Activated CD8-positive, alpha-beta T cell treated with anti-CD3 and anti-CD28 coated beads for 36 hours (primary cell): ENCODE measurements around the gene SLC43A2. TPM values are rescaled to one million over a fixed set of nuclear protein-coding genes. Genes with fewer than 3 reads are reported as not detected.

Experiments
- ATAC-seq: fragments of 200-7000 bp; cut with Tn5 transposase; one replicate; pipeline ENCODE4 v1.10.0; 2021; ENCODE audit warnings: mild to moderate bottlenecking, moderate library complexity
- CTCF ChIA-PET: fragments of 350-600 bp; sonication (Branson Sonifier 250); formaldehyde crosslinking; loops from one replicate; lab custom pipeline; 2021; ENCODE audit warnings: antibody characterized with exemption; lab: Charles Lee
- POLR2A ChIA-PET: fragments of 350-600 bp; sonication (Branson Sonifier 250); formaldehyde crosslinking; loops from one replicate; lab custom pipeline; 2021; ENCODE audit warnings: antibody characterized with exemption; lab: Charles Lee
- DNase-seq: peaks from one replicate; pipeline ENCODE4 v3.0.0-alpha.2; 2020
- H3K27ac Mint-ChIP-seq: one replicate; pipeline ENCODE4 v1.8.0; 2021; ENCODE audit warnings: mild to moderate bottlenecking, mixed read lengths
- H3K27me3 Mint-ChIP-seq: one replicate; pipeline ENCODE4 v1.8.0; 2021; ENCODE audit warnings: mixed read lengths
- H3K36me3 Mint-ChIP-seq: one replicate; pipeline ENCODE4 v1.8.0; 2021; ENCODE audit warnings: low read depth, mixed read lengths
- H3K4me1 Mint-ChIP-seq: one replicate; pipeline ENCODE4 v1.8.0; 2021; ENCODE audit warnings: low read depth, mixed read lengths
- H3K4me3 Mint-ChIP-seq: one replicate; pipeline ENCODE4 v1.8.0; 2021; ENCODE audit warnings: mild to moderate bottlenecking, moderate library complexity, mixed read lengths
- H3K9me3 Mint-ChIP-seq: one replicate; pipeline ENCODE4 v1.8.0; 2021; ENCODE audit warnings: mixed read lengths
- intact Hi-C: fragments of 100-400 bp; cut with micrococcal nuclease; formaldehyde crosslinking; loops from one replicate; pipeline ENCODE4 v1.10.0; 2022
- total RNA-seq, 2 experiments: library from RNA; stranded (reverse); gene quantifications; one replicate each; pipeline ENCODE4 v1.2.3, GENCODE V29; 2021
- TF ChIP-seq, protein P1 (sequence below): fragments of 200-600 bp; IDR thresholded peaks from one replicate; pipeline ENCODE4 v1.8.0; 2022; ENCODE audit warnings: antibody characterized with exemption, mild to moderate bottlenecking

The SLC43A2 gene
- total RNA-seq, 2 experiments from 2014 or later: 5.6 to 5.7 TPM

DNA sequence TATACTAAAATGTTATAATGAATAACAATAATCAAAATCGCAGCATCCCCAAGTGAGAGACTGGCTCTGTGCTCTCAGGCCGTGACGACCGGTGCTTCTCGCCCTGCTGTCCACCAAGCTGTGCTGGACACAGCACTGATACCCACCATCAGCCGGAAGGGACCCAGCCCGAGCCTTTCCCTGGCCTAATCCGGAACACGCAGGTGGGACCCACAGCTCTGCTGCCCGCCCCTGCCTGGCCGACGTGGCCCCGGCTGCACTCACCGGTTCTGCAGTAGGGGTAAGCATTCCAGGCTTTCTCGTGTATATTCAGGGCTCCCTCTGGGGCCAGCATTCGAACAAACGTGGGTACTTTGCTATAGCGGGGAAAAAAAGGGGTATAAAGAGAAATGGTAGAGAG is 80.6 kb downstream of the SLC43A2 start:
- Mint-ChIP-seq H3K4me1 (no peaks in the 10 kb centered on the region), H3K9me3 (no peaks in the 10 kb centered on the region), H3K27me3 (no peaks in the 10 kb centered on the region), H3K4me3 (no peak overlapping the region), H3K36me3 (peaks cover 20% of the 10 kb centered on the region), H3K27ac (no peak overlapping the region)
- intact Hi-C loops: no loop called here
- TF ChIP-seq, protein P1, sequence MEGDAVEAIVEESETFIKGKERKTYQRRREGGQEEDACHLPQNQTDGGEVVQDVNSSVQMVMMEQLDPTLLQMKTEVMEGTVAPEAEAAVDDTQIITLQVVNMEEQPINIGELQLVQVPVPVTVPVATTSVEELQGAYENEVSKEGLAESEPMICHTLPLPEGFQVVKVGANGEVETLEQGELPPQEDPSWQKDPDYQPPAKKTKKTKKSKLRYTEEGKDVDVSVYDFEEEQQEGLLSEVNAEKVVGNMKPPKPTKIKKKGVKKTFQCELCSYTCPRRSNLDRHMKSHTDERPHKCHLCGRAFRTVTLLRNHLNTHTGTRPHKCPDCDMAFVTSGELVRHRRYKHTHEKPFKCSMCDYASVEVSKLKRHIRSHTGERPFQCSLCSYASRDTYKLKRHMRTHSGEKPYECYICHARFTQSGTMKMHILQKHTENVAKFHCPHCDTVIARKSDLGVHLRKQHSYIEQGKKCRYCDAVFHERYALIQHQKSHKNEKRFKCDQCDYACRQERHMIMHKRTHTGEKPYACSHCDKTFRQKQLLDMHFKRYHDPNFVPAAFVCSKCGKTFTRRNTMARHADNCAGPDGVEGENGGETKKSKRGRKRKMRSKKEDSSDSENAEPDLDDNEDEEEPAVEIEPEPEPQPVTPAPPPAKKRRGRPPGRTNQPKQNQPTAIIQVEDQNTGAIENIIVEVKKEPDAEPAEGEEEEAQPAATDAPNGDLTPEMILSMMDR: no peak
- DNase-seq: no peak
- ChIA-PET CTCF (interaction anchor here (0.8 to 1.0 kb wide), 2 partner anchors 15 to 26 kb away, joined by 3 to 4 read pairs; no protein-coding TSS in a partner anchor), POLR2A (no interaction called here)
- no peak for ATAC-seq

DNA sequence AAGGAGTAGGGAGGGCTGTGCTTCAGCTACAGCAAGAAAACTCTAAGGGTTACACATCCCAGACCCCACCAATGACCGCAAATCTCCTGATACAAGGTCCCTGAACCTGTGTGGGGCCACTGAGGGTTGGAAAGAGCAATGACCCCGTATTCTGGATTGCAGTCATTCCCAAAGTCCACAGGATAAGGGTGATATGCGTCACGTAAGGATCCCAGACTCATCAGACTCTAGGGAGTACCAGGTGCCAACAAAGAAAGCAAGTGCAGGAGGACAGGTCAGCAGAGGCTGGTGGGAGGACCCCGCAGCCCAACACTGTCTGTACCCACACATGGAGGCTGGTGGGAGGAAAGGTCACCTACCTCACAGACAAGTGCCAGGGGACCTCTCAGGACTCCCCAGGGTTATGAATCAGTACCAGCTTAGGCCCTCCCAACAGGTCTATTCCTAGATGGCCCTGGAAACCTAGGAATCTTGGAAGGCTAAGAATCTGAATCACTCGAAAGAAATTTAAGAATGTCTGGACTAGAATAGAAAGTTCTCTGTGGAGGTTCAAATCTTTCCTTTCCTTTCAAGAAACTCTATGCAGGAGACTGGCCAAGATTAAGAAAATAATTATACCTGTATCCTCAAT is 82.2 kb downstream of the SLC43A2 start:
- H3K27me3 Mint-ChIP-seq: no peaks in the 10 kb centered on the region
- DNase-seq (no peak), ATAC-seq (no peak)
- peaks cover 22% of the 10 kb centered on the region for H3K36me3 Mint-ChIP-seq
- no peaks in the 10 kb centered on the region for H3K9me3 Mint-ChIP-seq
- H3K27ac Mint-ChIP-seq: no peak overlapping the region
- intact Hi-C loops: no loop called here
- ChIA-PET CTCF (interaction anchor here (0.6 kb wide), 1 partner anchor 181 kb away, joined by 3 read pairs; no protein-coding TSS in a partner anchor), POLR2A (no interaction called here)
- H3K4me1 Mint-ChIP-seq: no peaks in the 10 kb centered on the region
- TF ChIP-seq, protein P1: no peak
- no peak overlapping the region for H3K4me3 Mint-ChIP-seq

DNA sequence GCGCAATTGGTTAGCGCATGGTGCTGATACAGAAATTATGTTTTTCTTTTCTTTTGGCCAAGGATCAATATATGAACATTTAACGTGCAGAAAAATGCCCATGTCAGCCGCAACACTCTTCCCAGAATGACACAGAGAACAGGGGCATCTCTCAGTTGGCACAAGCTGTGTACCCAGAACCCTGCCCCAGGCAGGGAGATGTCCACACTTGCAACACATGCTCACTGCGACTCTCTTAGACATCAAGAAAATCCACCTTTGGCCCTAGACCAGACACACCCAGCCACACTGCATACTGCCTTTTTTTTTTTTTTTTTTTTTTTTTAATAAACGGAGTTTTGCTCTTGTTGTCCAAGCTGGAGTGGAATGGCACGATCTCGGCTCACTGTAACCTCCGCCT is 83.0 kb downstream of the SLC43A2 start:
- no peak overlapping the region for H3K27ac Mint-ChIP-seq

DNA sequence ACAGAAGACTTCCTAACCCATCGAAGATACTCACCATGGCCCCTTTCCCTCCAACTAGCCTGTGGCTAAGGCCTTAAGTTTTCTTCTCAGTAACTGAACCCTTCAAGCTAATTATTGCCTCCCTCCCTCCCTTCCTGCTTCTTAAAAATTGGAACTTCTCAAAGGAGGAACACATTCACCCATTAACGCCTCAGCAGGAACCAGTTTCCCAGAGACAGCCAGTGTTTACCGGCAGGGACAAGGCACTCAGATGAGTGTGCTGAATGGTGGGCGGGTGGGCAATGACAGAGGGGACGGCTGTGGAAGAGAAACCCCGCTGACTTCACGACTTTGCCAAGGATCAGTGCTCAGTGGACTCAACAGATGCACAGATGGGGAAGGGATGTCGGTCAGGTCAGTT is 86.3 kb downstream of the SLC43A2 start:
- ChIA-PET CTCF (interaction anchor here (1.3 kb wide), 1 partner anchor 9 kb away, joined by 4 read pairs; no protein-coding TSS in a partner anchor), POLR2A (no interaction called here)
- ATAC-seq: no peak
- DNase-seq: no peak
- Mint-ChIP-seq H3K27me3 (no peaks in the 10 kb centered on the region), H3K27ac (no peak overlapping the region), H3K4me3 (no peak overlapping the region), H3K9me3 (no peaks in the 10 kb centered on the region), H3K4me1 (no peaks in the 10 kb centered on the region), H3K36me3 (peaks cover 21% of the 10 kb centered on the region)
- intact Hi-C loops: no loop called here
- TF ChIP-seq, protein P1: no peak

More for the DNA sequence above, 83.0 kb downstream of the SLC43A2 start:
- TF ChIP-seq, protein P1: no peak
- Mint-ChIP-seq H3K36me3 (peaks cover 21% of the 10 kb centered on the region), H3K9me3 (no peaks in the 10 kb centered on the region), H3K27me3 (no peaks in the 10 kb centered on the region), H3K4me3 (no peak overlapping the region), H3K4me1 (no peaks in the 10 kb centered on the region)
- DNase-seq (no peak), ATAC-seq (no peak)
- POLR2A ChIA-PET: no interaction called here
- CTCF ChIA-PET: no interaction called here
- intact Hi-C loops: no loop called here

DNA sequence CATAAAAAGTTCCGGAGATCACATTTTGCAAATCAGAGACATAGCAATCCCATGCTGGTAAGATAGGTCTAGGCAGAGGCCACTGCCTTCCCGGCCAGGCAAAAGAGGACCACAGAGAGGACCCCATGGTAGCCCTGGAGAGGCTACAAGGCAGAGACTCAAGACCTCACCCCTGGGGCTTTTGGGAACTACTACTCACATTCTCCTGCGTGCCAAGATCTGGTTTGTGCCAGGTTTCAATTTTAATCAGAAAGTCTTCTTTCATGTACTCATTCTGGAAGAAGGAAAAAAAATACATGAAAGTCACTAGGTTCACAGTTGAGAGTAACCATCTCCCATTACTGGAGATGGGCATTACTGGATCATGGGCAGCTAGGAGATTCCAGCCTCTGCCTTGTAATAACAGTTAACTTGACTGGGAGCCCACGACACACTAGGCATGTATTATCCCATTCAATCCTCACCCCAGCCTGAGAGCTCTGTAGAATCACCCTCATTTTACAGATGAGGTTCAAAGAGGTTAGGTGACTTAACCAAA is 87.2 kb downstream of the SLC43A2 start:
- DNase-seq: no peak
- TF ChIP-seq, protein P1: no peak
- no peak overlapping the region for H3K4me3 Mint-ChIP-seq
- H3K9me3 Mint-ChIP-seq: no peaks in the 10 kb centered on the region
- H3K36me3 Mint-ChIP-seq: peaks cover 21% of the 10 kb centered on the region
- CTCF ChIA-PET: no interaction called here
- intact Hi-C loops: no loop called here
- H3K27ac Mint-ChIP-seq: no peak overlapping the region
- ATAC-seq: no peak
- no peaks in the 10 kb centered on the region for H3K27me3 Mint-ChIP-seq
- POLR2A ChIA-PET: no interaction called here
- H3K4me1 Mint-ChIP-seq: no peaks in the 10 kb centered on the region
